H1 (cell line): ENCODE measurements around the gene MTR. TPM values are rescaled to one million over a fixed set of nuclear protein-coding genes. Genes with fewer than 3 reads are reported as not detected.

Source experiments
- CTCF ChIA-PET: fragments of 300-600 bp; sonication (Branson Sonifier 250); formaldehyde crosslinking; loops from one replicate; lab custom pipeline; 2021; ENCODE audit not compliant: partially characterized antibody; lab: Charles Lee
- POLR2A ChIA-PET: fragments of 300-600 bp; sonication (Branson Sonifier 250); formaldehyde crosslinking; loops from one replicate; lab custom pipeline; 2021; ENCODE audit warnings: inconsistent platforms; ENCODE audit not compliant: partially characterized antibody; lab: Charles Lee
- DNase-seq, 2 experiments: peaks; one replicate each; pipeline versions ENCODE4 v3.0.0 to v3.0.0-alpha.2; 2010 to 2022; ENCODE audit warnings: low spot score in 2 of 2, low read depth in 1 of 2, mixed read lengths in 1 of 2
- FAIRE-seq: peaks from 2 replicates; lab custom pipeline; 2011; peaks lifted over from hg19 to GRCh38; lab: Jason Lieb, UNC
- H2AFZ ChIP-seq: 2 replicates; pipeline ENCODE4 v1.8.1; 2012; ENCODE audit warnings: low read length, inconsistent platforms
- H2AK5ac ChIP-seq: 2 replicates; pipeline ENCODE4 v1.6.1; 2013; ENCODE audit warnings: low read depth, low read length
- H2BK120ac ChIP-seq: replicated peaks from 2 replicates; pipeline ENCODE3; 2013; ENCODE audit warnings: low read depth, low read length, inconsistent platforms
- H2BK12ac ChIP-seq: 2 replicates; pipeline ENCODE4 v1.6.1; 2013; ENCODE audit warnings: low read depth, low read length
- H2BK15ac ChIP-seq: 2 replicates; pipeline ENCODE4 v1.6.1; 2013; ENCODE audit warnings: low read length
- H2BK20ac ChIP-seq: 2 replicates; pipeline ENCODE4 v1.6.1; 2013; ENCODE audit warnings: low read length
- H2BK5ac ChIP-seq: 2 replicates; pipeline ENCODE4 v1.6.1; 2013; ENCODE audit warnings: low read depth, low read length
- H3K14ac ChIP-seq: 2 replicates; pipeline ENCODE4 v1.6.1; 2013; ENCODE audit warnings: inconsistent platforms; ENCODE audit not compliant: insufficient read length
- H3K18ac ChIP-seq: 2 replicates; pipeline ENCODE4 v1.6.1; 2013; ENCODE audit warnings: low read length; ENCODE audit errors: extremely low read depth
- H3K23ac ChIP-seq: 2 replicates; pipeline ENCODE4 v1.6.1; 2013; ENCODE audit warnings: inconsistent platforms; ENCODE audit not compliant: insufficient read length
- H3K23me2 ChIP-seq: 2 replicates; pipeline ENCODE4 v1.6.1; 2013; ENCODE audit warnings: low read depth, low read length
- H3K27ac ChIP-seq: 2 replicates; pipeline ENCODE4 v1.6.1; 2011; ENCODE audit warnings: low read depth, low read length, inconsistent platforms
- H3K27me3 ChIP-seq, 4 experiments: replicated peaks in 1 of 4; 1 replicate in 1 of 4; 2 replicates in 3 of 4; pipeline versions ENCODE4 v1.6.1 to v1.8.1; 2011 to 2013; ENCODE audit warnings: low read length in 3 of 4, mild to moderate bottlenecking in 3 of 4, inconsistent platforms in 2 of 4, mixed read lengths in 2 of 4, moderate library complexity in 1 of 4; ENCODE audit not compliant: control insufficient read depth in 3 of 4, insufficient read depth in 3 of 4; ENCODE audit errors: extremely low read depth in 1 of 4
- H3K36me3 ChIP-seq, 4 experiments: 2 replicates each; pipeline versions ENCODE4 v1.6.1 to v1.8.1; 2011 to 2013; ENCODE audit warnings: mild to moderate bottlenecking in 4 of 4, low read length in 3 of 4, moderate library complexity in 2 of 4, control low read depth in 1 of 4, inconsistent platforms in 1 of 4; ENCODE audit not compliant: insufficient read depth in 4 of 4, control insufficient read depth in 2 of 4
- H3K4ac ChIP-seq: replicated peaks from 2 replicates; pipeline ENCODE3; 2013; ENCODE audit warnings: low read length, low read depth, mixed read lengths, inconsistent platforms; ENCODE audit not compliant: insufficient read length
- H3K4me1 ChIP-seq, 4 experiments: replicated peaks in 1 of 4; 1 replicate in 1 of 4; 2 replicates in 3 of 4; pipeline versions ENCODE4 v1.6.1 to v1.8.1; 2011 to 2013; ENCODE audit warnings: low read length in 3 of 4, inconsistent platforms in 2 of 4, mixed read lengths in 1 of 4; ENCODE audit not compliant: insufficient read depth in 4 of 4, control insufficient read depth in 3 of 4
- H3K4me2 ChIP-seq, 2 experiments: 2 replicates each; pipeline versions ENCODE4 v1.6.1 to v1.8.1; 2011 to 2013; ENCODE audit warnings: low read depth in 2 of 2, low read length in 2 of 2, control low read depth in 1 of 2, inconsistent platforms in 1 of 2, mild to moderate bottlenecking in 1 of 2; ENCODE audit not compliant: insufficient read depth in 1 of 2
- H3K4me3 ChIP-seq, 4 experiments: fragments of 200-600, 300-600 bp in 1 of 4; sonication (generic), shearing (Covaris generic), sonication (Bioruptor Twin) in 1 of 4; 2 replicates each; pipeline versions ENCODE4 v1.5.1 to v1.8.1; 2011 to 2016; ENCODE audit warnings: low read length in 4 of 4, low read depth in 3 of 4, control low read depth in 2 of 4, inconsistent platforms in 2 of 4, mild to moderate bottlenecking in 2 of 4, mixed read lengths in 1 of 4, moderate library complexity in 1 of 4; ENCODE audit not compliant: insufficient read depth in 2 of 4; ENCODE audit errors: extremely low read depth in 1 of 4
- H3K56ac ChIP-seq: replicated peaks from 2 replicates; pipeline ENCODE3; 2013; ENCODE audit warnings: low read depth, mild to moderate bottlenecking, mixed read lengths, low read length, inconsistent platforms; ENCODE audit not compliant: insufficient read length
- H3K79me1 ChIP-seq: 2 replicates; pipeline ENCODE4 v1.6.1; 2013; ENCODE audit warnings: low read depth, low read length, control low read depth
- H3K79me2 ChIP-seq, 2 experiments: 2 replicates each; pipeline versions ENCODE4 v1.6.1 to v1.8.1; 2012 to 2013; ENCODE audit warnings: low read length in 2 of 2, mild to moderate bottlenecking in 2 of 2, inconsistent platforms in 1 of 2; ENCODE audit not compliant: insufficient read depth in 2 of 2, control insufficient read depth in 1 of 2
- H3K9ac ChIP-seq, 4 experiments: replicated peaks in 1 of 4; 1 replicate in 1 of 4; 2 replicates in 3 of 4; pipeline versions ENCODE4 v1.6.1 to v1.8.1; 2011 to 2013; ENCODE audit warnings: low read depth in 3 of 4, low read length in 3 of 4, control low read depth in 2 of 4, mild to moderate bottlenecking in 2 of 4, moderate library complexity in 2 of 4, inconsistent platforms in 1 of 4; ENCODE audit errors: extremely low read depth in 1 of 4
- H3K9me3 ChIP-seq, 2 experiments: 2 replicates each; pipeline versions ENCODE4 v1.6.1 to v1.8.1; 2012 to 2013; ENCODE audit warnings: mild to moderate bottlenecking in 2 of 2, moderate library complexity in 2 of 2, control low read depth in 1 of 2, inconsistent platforms in 1 of 2, low read depth in 1 of 2, low read length in 1 of 2, mixed read lengths in 1 of 2; ENCODE audit not compliant: insufficient read depth in 2 of 2
- H4K20me1 ChIP-seq, 2 experiments: replicated peaks in 1 of 2; 2 replicates each; pipeline versions ENCODE3 to v1.8.1; 2011 to 2013; ENCODE audit warnings: inconsistent platforms in 2 of 2, low read length in 2 of 2, mild to moderate bottlenecking in 1 of 2; ENCODE audit not compliant: insufficient read depth in 2 of 2, control insufficient read depth in 1 of 2
- H4K5ac ChIP-seq: 2 replicates; pipeline ENCODE4 v1.6.1; 2013; ENCODE audit warnings: low read length, low read depth, mixed read lengths, inconsistent platforms; ENCODE audit not compliant: insufficient read length
- H4K8ac ChIP-seq: 2 replicates; pipeline ENCODE4 v1.8.0; 2013; ENCODE audit warnings: mild to moderate bottlenecking, moderate library complexity, low read length, inconsistent platforms; ENCODE audit not compliant: insufficient read depth; ENCODE audit errors: extremely low read depth
- H4K91ac ChIP-seq: replicated peaks from 2 replicates; pipeline ENCODE3; 2013; ENCODE audit warnings: low read length, mixed read lengths, inconsistent platforms; ENCODE audit not compliant: insufficient read length
- KDM5A ChIP-seq: fragments of 200-600 bp; IDR thresholded peaks from 2 replicates; pipeline ENCODE4 v1.7.1; 2012; ENCODE audit warnings: mild to moderate bottlenecking, low read length, inconsistent platforms, mixed read lengths
- RFX5 ChIP-seq: IDR thresholded peaks from 2 replicates; pipeline ENCODE4 v1.6.1; 2011; ENCODE audit warnings: low read depth, low read length, improper control_type of control experiment, borderline replicate concordance
- SP2 ChIP-seq: IDR thresholded peaks from 2 replicates; pipeline ENCODE4 v1.6.1; 2012; ENCODE audit warnings: mild to moderate bottlenecking, low read length, inconsistent platforms
- WGBS, 2 experiments: shearing (Covaris generic) in 1 of 2; methylation state at CpG; one replicate each; pipeline versions ENCODE4 v1.1.6 to v1.1.7; 2013 to 2015; ENCODE audit warnings: low lambda C conversion rate in 2 of 2, mixed read lengths in 2 of 2, inconsistent platforms in 1 of 2, low coverage in 1 of 2, missing lambda C conversion rate in 1 of 2; ENCODE audit not compliant: insufficient replicate concordance in 2 of 2, insufficient coverage in 1 of 2, insufficient read length in 1 of 2; ENCODE audit errors: extremely low coverage in 1 of 2, missing lambda C conversion rate in 1 of 2; 5-methylcytosine and 5-hydroxymethylcytosine counted together
- polyA plus RNA-seq, 7 experiments: library from polyadenylated mRNA; depleted of rRNA in 3 of 7; stranded (reverse) in 5 of 7; unstranded in 2 of 7; fragments of >200 nt in 5 of 7; fragments of 200-250 nt in 2 of 7; gene quantifications; 1 replicate in 5 of 7; 2 replicates in 1 of 7; 4 replicates in 1 of 7; pipeline versions ENCODE4 v1.2.1 to v1.2.3, GENCODE V29; 2011 to 2013; ENCODE audit warnings: missing spikeins in 2 of 7, mixed read lengths in 2 of 7
- total RNA-seq: library from RNA; stranded (reverse); fragmentation: NEBNext Ultra II Directional; extraction: Animal tissue kit (Norgen Biotek cat#: 25700); gene quantifications from 2 replicates; pipeline ENCODE4 v1.2.1, GENCODE V29; 2021

Gene MTR
- total and polyA plus RNA-seq, 2 of the 8 experiments (the other 6 are each of a cell fraction or from before 2014, with no cell fraction given): 4.8 to 27.4 TPM

DNA sequence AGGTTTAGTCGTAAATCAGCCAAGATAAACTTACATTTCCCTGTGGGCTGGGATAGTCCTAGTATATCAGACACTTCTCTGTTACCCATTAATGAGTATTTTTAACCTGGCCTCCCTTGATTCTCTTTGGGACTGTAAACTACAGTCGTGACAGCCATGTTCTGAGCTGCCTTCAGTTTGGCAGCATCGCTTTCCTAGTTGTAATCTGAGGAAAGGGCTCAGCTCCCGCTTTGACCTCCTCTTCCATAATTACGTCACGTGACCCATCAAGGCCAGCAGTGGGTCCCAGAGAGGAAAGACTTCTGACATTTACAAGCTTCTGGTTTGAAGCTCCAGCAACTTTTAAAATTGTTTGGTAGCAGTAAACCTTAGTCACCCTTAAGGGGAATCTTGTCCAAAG, 34.6 kb upstream of the MTR start:
- Histone ChIP-seq H4K91ac (no peak overlapping the region), H3K4me2 (no peak overlapping the region), H3K23me2 (no peaks in the 10 kb centered on the region), H3K4ac (no peak overlapping the region), H3K18ac (no peak overlapping the region), H3K27ac (no peak overlapping the region), H3K14ac (no peak overlapping the region), H2BK15ac (no peak overlapping the region), H3K9ac (no peak overlapping the region), H4K20me1 (no peaks in the 10 kb centered on the region), H3K27me3 (peaks cover 0 to 1% (median 0%) of the 10 kb centered on the region in 4 experiments; a peak in 1 of 7 replicates), H2AK5ac (no peak overlapping the region), H2BK120ac (no peak overlapping the region), H4K8ac (no peak overlapping the region), H3K4me1 (no peaks in the 10 kb centered on the region), H2AFZ (no peak overlapping the region), H3K79me2 (no peaks in the 10 kb centered on the region), H2BK5ac (no peak overlapping the region), H2BK12ac (no peak overlapping the region), H3K36me3 (no peaks in the 10 kb centered on the region), H2BK20ac (no peak overlapping the region), H3K56ac (no peak overlapping the region), H3K9me3 (no peaks in the 10 kb centered on the region), H3K4me3 (no peak overlapping the region), H3K79me1 (no peaks in the 10 kb centered on the region), H4K5ac (no peak overlapping the region), H3K23ac (no peak overlapping the region)
- DNase-seq (no peak), FAIRE-seq (no peak)
- ChIA-PET POLR2A (no interaction called here), CTCF (interaction anchor here (0.6 to 3.4 kb wide), 19 partner anchors 7 to 627 kb away, joined by 3 to 34 read pairs (median 5); partner anchors contain the start of gene HEATR1)
- 90% methylated on average over 6 of the region's 6 CpGs; no CpG with 5 or more reads in 1 of the 2 experiments for WGBS, 2 experiments
- TF ChIP-seq SP2 (no peak), KDM5A (no peak), RFX5 (no peak)
